Gastrocnemius medialis (tissue), 4 donors: ENCODE measurements around the gene ASAP3.

ENCODE experiments used
- POLR2A ChIP-seq, 2 donors: fragments of 450-650 bp; IDR thresholded peaks; one replicate each; pipeline ENCODE4 v1.6.1; 2017; ENCODE audit warnings: antibody characterized with exemption in 2 of 2, mild to moderate bottlenecking in 2 of 2, moderate library complexity in 2 of 2
- TF ChIP-seq, protein P1 (sequence below), 5 experiments: fragments of 450-650 bp in 3 of 5; fragments of 200-600 bp in 2 of 5; sonication (generic) in 2 of 5; IDR thresholded peaks in 4 of 5; conservative IDR thresholded peaks in 1 of 5; 1 replicate in 4 of 5; 2 replicates in 1 of 5; pipeline ENCODE4 v1.5.1; 2016 to 2019; ENCODE audit warnings: antibody characterized with exemption in 5 of 5, mild to moderate bottlenecking in 3 of 5, moderate library complexity in 3 of 5

DNA sequence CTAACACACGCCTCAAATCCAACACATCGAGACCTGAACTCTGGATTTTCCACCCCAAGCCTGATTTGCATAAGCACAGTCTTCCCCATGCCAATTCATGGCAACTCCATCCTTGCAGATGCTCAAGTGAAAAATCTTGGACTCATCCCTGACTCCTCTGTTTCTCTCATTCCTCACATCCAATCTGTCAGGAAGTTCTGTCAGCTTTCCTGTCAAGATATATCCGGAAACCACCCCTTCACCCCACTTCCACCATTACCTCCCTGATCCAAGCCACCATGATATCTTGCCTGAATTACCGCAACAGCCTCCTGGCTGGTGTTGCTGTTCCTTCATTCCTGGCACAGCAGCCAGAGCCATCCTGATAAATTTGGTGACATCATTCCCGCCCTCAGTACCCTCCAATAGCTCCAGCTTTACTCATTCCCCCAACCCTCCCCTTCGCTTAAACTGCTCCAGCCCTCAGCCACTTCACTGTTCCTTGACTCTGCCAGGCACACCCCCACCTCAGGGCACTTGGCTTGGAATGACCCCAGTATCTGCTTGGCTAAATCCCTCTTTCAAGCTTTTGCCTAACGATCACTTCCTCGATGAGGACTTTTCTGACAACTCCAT lies 76.9 kb downstream of the ASAP3 start:
- TF ChIP-seq, protein P1, sequence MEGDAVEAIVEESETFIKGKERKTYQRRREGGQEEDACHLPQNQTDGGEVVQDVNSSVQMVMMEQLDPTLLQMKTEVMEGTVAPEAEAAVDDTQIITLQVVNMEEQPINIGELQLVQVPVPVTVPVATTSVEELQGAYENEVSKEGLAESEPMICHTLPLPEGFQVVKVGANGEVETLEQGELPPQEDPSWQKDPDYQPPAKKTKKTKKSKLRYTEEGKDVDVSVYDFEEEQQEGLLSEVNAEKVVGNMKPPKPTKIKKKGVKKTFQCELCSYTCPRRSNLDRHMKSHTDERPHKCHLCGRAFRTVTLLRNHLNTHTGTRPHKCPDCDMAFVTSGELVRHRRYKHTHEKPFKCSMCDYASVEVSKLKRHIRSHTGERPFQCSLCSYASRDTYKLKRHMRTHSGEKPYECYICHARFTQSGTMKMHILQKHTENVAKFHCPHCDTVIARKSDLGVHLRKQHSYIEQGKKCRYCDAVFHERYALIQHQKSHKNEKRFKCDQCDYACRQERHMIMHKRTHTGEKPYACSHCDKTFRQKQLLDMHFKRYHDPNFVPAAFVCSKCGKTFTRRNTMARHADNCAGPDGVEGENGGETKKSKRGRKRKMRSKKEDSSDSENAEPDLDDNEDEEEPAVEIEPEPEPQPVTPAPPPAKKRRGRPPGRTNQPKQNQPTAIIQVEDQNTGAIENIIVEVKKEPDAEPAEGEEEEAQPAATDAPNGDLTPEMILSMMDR (IDR thresholded peaks at IDR 0.05 in 4 of 5, conservative IDR thresholded peaks at IDR 0.05 in 1 of 5): no peak
- no peak for TF ChIP-seq POLR2A (IDR thresholded peaks at IDR 0.05)
